A673 (cell line): ENCODE data around the gene SUCLG2. TPM values are rescaled to one million over a fixed set of nuclear protein-coding genes. Genes with fewer than 3 reads are reported as not detected.

ENCODE experiments used
- BruUV-seq: library from RNA; stranded (reverse); fragments of 400-500 nt; replicated peaks from 2 replicates; lab custom pipeline; 2021; lab: Mats Ljungman, UMichigan
- CTCF ChIA-PET: fragments of 300-600 bp; sonication (Branson Sonifier 250); formaldehyde crosslinking; loops from one replicate; lab custom pipeline; 2022; ENCODE audit warnings: antibody characterized with exemption; lab: Charles Lee
- POLR2A ChIA-PET: fragments of 300-600 bp; sonication (Branson Sonifier 250); formaldehyde crosslinking; loops from one replicate; lab custom pipeline; 2022; ENCODE audit warnings: antibody characterized with exemption; ENCODE audit not compliant: low non-redundant PET; lab: Charles Lee
- DNase-seq: peaks from one replicate; pipeline ENCODE4 v3.0.0-alpha.2; 2015; ENCODE audit warnings: low spot score
- H3K27ac ChIP-seq: fragments of 200-600 bp; sonication (generic); 2 replicates; pipeline ENCODE4 v1.5.1; 2016; ENCODE audit warnings: mixed run types, low read depth, mild to moderate bottlenecking, mixed read lengths, antibody characterized with exemption, low read length; ENCODE audit not compliant: poor library complexity, severe bottlenecking
- H3K27me3 ChIP-seq: fragments of 200-600 bp; sonication (generic); replicated peaks from 2 replicates; pipeline ENCODE4 v1.6.1; 2017; ENCODE audit warnings: mixed run types, low read depth, mild to moderate bottlenecking, mixed read lengths, antibody characterized with exemption, low read length; ENCODE audit not compliant: insufficient read depth, poor library complexity
- H3K36me3 ChIP-seq: fragments of 200-600 bp; sonication (generic); 2 replicates; pipeline ENCODE4 v1.6.1; 2016; ENCODE audit warnings: mixed run types, mild to moderate bottlenecking, mixed read lengths, antibody characterized with exemption, low read length; ENCODE audit not compliant: insufficient read depth, poor library complexity, severe bottlenecking
- H3K4me1 ChIP-seq: fragments of 200-600 bp; sonication (generic); 2 replicates; pipeline ENCODE4 v1.6.1; 2017; ENCODE audit warnings: mixed run types, mild to moderate bottlenecking, mixed read lengths, antibody characterized with exemption, low read length; ENCODE audit not compliant: insufficient read depth, poor library complexity, severe bottlenecking
- H3K4me3 ChIP-seq: fragments of 200-600 bp; sonication (generic); 2 replicates; pipeline ENCODE4 v1.5.1; 2016; ENCODE audit warnings: low read depth, mixed run types, mild to moderate bottlenecking, mixed read lengths, low read length; ENCODE audit not compliant: poor library complexity, severe bottlenecking
- H3K9me3 ChIP-seq: fragments of 200-600 bp; sonication (generic); 2 replicates; pipeline ENCODE4 v1.6.1; 2016; ENCODE audit warnings: mixed run types, low read depth, mild to moderate bottlenecking, mixed read lengths, antibody characterized with exemption, low read length; ENCODE audit not compliant: poor library complexity, severe bottlenecking
- EZH2 ChIP-seq: fragments of 200-600 bp; sonication (generic); IDR thresholded peaks from 2 replicates; pipeline ENCODE4 v1.6.1; 2017; ENCODE audit warnings: borderline replicate concordance, low read depth, mild to moderate bottlenecking, mixed read lengths, antibody characterized with exemption, low read length; ENCODE audit not compliant: poor library complexity, severe bottlenecking
- intact Hi-C: fragments of 100-400 bp; cut with micrococcal nuclease; formaldehyde crosslinking; loops from one replicate; pipeline ENCODE4 v1.10.0; 2022; ENCODE audit not compliant: unreplicated experiment
- total RNA-seq: library from RNA; stranded (reverse); gene quantifications from 2 replicates; pipeline ENCODE4 v1.2.3, GENCODE V29; 2021
- TF ChIP-seq, protein P1 (sequence below): fragments of 300-800, 200-600 bp; sonication (generic); conservative IDR thresholded peaks from 2 replicates; pipeline ENCODE4 v1.5.1; 2017; ENCODE audit warnings: low read depth, mild to moderate bottlenecking, antibody characterized with exemption, low read length, moderate library complexity, mixed read lengths

The SUCLG2 gene
- total RNA-seq, 1 experiment from 2014 or later: 7.4 TPM

- Histone ChIP-seq H3K36me3 (no peaks in the 10 kb centered on the region), H3K27me3 (no peaks in the 10 kb centered on the region), H3K4me1 (no peaks in the 10 kb centered on the region), H3K27ac (no peak overlapping the region), H3K9me3 (no peaks in the 10 kb centered on the region), H3K4me3 (no peak overlapping the region)
- CTCF ChIA-PET: no interaction called here
- intact Hi-C loops: no loop called here
- TF ChIP-seq, protein P1, sequence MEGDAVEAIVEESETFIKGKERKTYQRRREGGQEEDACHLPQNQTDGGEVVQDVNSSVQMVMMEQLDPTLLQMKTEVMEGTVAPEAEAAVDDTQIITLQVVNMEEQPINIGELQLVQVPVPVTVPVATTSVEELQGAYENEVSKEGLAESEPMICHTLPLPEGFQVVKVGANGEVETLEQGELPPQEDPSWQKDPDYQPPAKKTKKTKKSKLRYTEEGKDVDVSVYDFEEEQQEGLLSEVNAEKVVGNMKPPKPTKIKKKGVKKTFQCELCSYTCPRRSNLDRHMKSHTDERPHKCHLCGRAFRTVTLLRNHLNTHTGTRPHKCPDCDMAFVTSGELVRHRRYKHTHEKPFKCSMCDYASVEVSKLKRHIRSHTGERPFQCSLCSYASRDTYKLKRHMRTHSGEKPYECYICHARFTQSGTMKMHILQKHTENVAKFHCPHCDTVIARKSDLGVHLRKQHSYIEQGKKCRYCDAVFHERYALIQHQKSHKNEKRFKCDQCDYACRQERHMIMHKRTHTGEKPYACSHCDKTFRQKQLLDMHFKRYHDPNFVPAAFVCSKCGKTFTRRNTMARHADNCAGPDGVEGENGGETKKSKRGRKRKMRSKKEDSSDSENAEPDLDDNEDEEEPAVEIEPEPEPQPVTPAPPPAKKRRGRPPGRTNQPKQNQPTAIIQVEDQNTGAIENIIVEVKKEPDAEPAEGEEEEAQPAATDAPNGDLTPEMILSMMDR: no peak
- TF ChIP-seq EZH2: no peak
- BruUV-seq: no TSS peak
- POLR2A ChIA-PET: no interaction called here
- no peak for DNase-seq
These were observed 329.2 kb downstream of the SUCLG2 start for GRCh38 chr3:67325231-67325630.
